LNCaP clone FGC (cell line): ENCODE results near the gene ANKRD37.
"Not testable (repeated sequence)": the region's sequence is repeated elsewhere in the genome, so short reads cannot be mapped to it uniquely, and the experiment has no call there.

Experiments used
- DNase-seq: peaks from one replicate; pipeline ENCODE4 v3.0.0-alpha.2; 2011; ENCODE audit warnings: low read depth
- H3K4me3 ChIP-seq: 2 replicates; pipeline ENCODE4 v1.5.1; 2011; ENCODE audit warnings: mild to moderate bottlenecking, low read depth, low read length, control low read depth
- TF ChIP-seq, protein P1 (sequence below): IDR thresholded peaks from 2 replicates; pipeline ENCODE4 v1.5.1; 2012; ENCODE audit warnings: mild to moderate bottlenecking; ENCODE audit not compliant: control insufficient read depth, insufficient read depth; ENCODE audit errors: extremely low read depth

Gene ANKRD37

DNA sequence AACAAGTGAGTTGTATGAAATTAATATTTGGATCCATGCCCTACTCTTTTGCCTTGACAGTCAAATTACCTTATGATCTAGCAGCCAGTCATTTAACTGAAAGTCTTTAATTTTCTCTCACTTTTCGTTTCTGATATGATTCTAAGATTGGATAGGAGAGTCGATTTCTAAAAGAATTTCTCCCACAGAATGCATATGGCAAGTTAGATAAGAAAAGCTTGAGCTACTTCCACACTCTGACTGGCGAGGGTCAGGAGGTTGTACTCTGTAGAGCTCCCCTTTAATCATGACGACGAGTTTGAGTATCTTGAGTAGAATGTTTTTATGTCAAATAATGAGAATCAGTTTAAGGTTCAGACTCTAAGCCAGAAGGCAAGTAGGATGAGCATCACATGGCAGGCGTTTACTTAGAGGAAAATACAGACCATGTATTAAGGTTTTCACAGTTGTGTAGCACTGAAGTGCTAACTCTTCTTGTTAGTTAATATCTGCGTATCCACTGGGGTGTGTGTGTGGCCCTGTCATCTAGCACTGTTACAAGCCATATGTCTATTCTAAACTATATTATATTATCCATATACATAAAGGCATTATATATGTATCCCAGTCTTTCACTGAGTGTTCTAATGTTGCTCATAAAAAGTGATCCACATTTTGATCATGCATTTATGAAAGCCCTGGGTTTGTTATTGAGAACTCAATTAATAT lies 38.8 kb upstream of the ANKRD37 start:
- H3K4me3 ChIP-seq = no peak overlapping the region
- no peak for DNase-seq
- TF ChIP-seq, protein P1, sequence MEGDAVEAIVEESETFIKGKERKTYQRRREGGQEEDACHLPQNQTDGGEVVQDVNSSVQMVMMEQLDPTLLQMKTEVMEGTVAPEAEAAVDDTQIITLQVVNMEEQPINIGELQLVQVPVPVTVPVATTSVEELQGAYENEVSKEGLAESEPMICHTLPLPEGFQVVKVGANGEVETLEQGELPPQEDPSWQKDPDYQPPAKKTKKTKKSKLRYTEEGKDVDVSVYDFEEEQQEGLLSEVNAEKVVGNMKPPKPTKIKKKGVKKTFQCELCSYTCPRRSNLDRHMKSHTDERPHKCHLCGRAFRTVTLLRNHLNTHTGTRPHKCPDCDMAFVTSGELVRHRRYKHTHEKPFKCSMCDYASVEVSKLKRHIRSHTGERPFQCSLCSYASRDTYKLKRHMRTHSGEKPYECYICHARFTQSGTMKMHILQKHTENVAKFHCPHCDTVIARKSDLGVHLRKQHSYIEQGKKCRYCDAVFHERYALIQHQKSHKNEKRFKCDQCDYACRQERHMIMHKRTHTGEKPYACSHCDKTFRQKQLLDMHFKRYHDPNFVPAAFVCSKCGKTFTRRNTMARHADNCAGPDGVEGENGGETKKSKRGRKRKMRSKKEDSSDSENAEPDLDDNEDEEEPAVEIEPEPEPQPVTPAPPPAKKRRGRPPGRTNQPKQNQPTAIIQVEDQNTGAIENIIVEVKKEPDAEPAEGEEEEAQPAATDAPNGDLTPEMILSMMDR = no peak

DNA sequence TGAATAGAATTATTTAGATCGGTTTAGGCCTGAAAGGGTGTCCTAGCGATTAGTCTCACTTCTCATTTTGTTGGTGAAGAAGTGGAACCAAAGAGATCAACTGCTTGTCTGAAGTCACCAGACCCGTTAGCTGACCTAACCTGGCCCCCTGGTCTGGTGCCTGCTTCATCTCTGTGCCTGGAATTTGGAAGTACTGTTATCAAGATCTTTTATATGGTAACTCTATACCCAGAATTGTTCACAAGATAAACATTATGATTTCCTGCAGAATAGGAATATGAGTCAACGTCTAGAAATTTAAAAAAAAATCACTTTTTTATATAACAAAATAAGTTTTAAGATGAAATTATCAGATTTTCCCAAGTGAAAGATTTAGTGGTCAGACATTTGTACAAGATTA lies 38.1 kb upstream of the ANKRD37 start:
- DNase-seq = no peak
- H3K4me3 ChIP-seq = no peak overlapping the region
- TF ChIP-seq, protein P1 = no peak

DNA sequence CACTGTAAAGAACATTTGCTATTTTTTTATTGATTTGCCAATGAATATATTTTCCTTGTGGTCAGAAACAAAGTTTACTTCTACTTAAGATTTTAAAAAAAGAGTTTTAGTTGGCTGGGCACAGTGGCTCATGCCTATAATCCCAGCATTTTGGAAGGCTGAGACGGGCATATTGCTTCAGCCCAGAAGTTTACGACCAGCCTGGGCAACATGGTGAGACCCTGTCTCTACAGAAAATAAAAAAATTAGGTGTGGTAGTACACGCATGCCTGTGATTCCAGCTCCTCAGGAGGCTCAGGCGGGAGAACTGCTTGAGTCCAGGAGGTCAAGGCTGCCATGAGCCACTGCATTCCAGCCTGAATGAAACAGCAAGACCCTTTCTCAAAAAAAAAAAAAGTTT lies 37.7 kb upstream of the ANKRD37 start:
- TF ChIP-seq, protein P1 = no peak
- H3K4me3 ChIP-seq = no peak overlapping the region
- DNase-seq = no peak

DNA sequence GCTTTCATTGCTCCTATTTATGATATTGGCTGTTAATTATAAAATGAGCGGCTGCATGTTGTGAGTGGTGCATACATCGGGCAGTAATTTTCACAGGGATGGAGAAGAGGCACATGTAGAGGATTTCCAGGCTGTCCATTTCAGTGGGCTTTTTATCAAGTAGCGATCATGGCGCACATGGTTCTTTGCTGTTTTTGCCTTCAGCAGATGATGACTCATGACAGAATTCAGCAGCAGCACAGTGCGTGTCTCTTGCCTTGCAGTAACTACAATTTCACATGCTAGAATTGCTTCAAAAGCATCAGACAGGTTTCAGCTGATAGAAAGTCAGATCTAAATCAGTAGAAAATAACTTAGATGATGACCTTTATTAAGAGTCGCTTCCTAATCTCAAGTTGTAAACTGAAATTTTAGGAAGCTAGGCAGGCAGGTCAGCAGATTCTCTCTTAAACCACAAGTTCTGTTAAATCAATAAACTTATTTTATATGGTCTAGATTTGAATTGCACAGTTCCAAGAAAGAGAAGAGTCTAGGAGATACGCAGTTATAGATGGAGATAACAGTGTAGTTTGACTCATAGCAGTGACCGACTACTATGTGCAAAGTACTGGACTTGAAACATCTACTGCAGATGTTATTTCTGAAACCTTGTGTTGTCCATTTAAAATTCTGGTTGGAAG lies 36.7 kb upstream of the ANKRD37 start:
- H3K4me3 ChIP-seq = no peak overlapping the region
- no peak for DNase-seq
- TF ChIP-seq, protein P1 = no peak

DNA sequence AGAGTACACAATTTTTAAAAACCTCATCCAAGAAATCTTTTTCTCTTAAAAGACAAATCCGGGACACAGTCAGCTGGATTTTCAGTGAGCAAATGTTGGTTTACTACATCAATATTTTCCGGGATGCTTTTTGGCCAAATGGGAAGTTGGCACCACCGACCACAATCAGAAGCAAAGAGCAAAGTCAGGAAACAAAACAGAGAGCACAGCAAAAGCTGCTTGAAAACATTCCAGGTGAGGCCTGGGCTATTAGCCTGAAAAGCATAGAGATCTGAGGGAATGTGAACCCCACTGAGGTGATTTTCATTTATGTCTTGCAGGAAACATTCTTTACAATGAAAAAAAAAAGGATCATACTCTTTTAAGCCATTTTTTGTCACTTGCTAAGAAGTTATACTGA lies 34.8 kb upstream of the ANKRD37 start:
- TF ChIP-seq, protein P1 = no peak
- DNase-seq = no peak
- no peak overlapping the region for H3K4me3 ChIP-seq

DNA sequence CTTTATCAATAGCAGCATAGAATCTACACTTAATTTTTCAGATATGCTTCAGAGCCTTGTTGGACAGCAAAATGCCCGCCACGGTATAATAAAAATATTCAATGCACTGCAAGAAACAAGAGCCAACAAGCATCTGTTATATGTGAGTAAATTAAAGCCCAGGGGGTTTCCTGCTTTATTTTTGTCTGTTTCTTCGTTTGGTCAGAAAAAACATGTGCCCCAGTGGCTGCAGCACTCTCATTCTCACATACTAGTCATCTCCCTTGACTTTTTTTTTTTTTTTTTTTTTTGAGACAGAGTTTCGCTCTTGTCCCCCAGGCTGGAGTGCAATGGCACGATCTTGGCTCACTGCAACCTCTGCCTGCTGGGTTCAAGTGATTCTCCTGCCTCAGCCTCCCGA lies 34.1 kb upstream of the ANKRD37 start:
- H3K4me3 ChIP-seq, DNase-seq: not testable (repeated sequence)

DNA sequence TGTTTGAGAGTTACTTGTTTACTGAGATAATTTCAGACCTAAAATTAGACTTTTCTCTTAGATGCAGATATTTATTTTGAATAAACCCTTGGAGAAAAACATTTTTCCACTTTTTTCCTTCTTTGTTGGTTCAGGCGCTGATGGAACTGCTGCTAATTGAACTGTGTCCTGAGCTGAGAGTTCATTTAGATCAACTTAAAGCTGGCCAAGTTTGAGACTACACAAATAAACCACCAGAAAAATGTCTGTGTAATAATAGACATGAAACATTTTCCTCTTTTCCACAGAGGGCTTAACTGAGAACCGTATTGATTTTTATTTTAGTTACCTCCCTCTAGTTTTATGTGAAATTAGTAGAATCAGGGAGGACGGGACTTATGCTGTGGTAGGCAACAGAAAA lies 33.4 kb upstream of the ANKRD37 start:
- no peak overlapping the region for H3K4me3 ChIP-seq
- TF ChIP-seq, protein P1 = no peak
- no peak for DNase-seq
